Erythroblast (primary cell): ENCODE data around the gene TOLLIP.

Source experiments
- DNase-seq, 2 experiments: peaks; one replicate each; lab custom pipeline; 2025; lab: John Stamatoyannopoulos, UW
- GATA1 ChIP-seq: IDR thresholded peaks from 2 replicates; pipeline ENCODE4 v1.6.1; 2011; ENCODE audit warnings: low read depth, mild to moderate bottlenecking, control low read depth, low read length, moderate library complexity
- POLR2A ChIP-seq: IDR thresholded peaks from 2 replicates; pipeline ENCODE4 v1.6.1; 2011; ENCODE audit warnings: mild to moderate bottlenecking, low read length

The TOLLIP gene

GRCh38 chr11:1317432-1317831, 8.0 kb upstream of the TOLLIP start:
- no peak for DNase-seq
- TF ChIP-seq POLR2A (no peak), GATA1 (no peak)

GRCh38 chr11:1310772-1311468, 1.5 kb upstream of the TOLLIP start:
- no peak for TF ChIP-seq POLR2A
- no peak for TF ChIP-seq GATA1
- no peak for DNase-seq

- DNase-seq, result peak in 1 of 2 experiments; percentile 53
- TF ChIP-seq GATA1, result no peak
These were observed 871 bp upstream of the TOLLIP start for GRCh38 chr11:1310318-1310687.

GRCh38 chr11:1308743-1309497, 512 bp downstream of the TOLLIP start:
- no peak for DNase-seq
- TF ChIP-seq GATA1 (no peak), POLR2A (no peak)

- TF ChIP-seq POLR2A (no peak), GATA1 (no peak)
- DNase-seq, result peak in 1 of 2 experiments; percentile 29
These were observed 1.3 kb downstream of the TOLLIP start for GRCh38 chr11:1307998-1308742.

- no peak for DNase-seq
- TF ChIP-seq POLR2A (no peak), GATA1 (no peak)
These were observed 2.1 kb downstream of the TOLLIP start for GRCh38 chr11:1307163-1307870.

- DNase-seq, result no peak
These were observed 3.0 kb downstream of the TOLLIP start for GRCh38 chr11:1306186-1307162.

GRCh38 chr11:1305501-1306056, 3.9 kb downstream of the TOLLIP start:
- DNase-seq, result no peak
- TF ChIP-seq POLR2A, result no peak
- TF ChIP-seq GATA1, result no peak

More at GRCh38 chr11:1306186-1307162, 3.0 kb downstream of the TOLLIP start:
- TF ChIP-seq POLR2A, result no peak
- no peak for TF ChIP-seq GATA1

- no peak for DNase-seq
- TF ChIP-seq POLR2A (no peak), GATA1 (no peak)
These were observed 4.4 kb downstream of the TOLLIP start for GRCh38 chr11:1305063-1305495.

GRCh38 chr11:1304380-1304779, 5.1 kb downstream of the TOLLIP start:
- no peak for DNase-seq
- no peak for TF ChIP-seq POLR2A
- TF ChIP-seq GATA1, result no peak

- TF ChIP-seq GATA1 (no peak), POLR2A (no peak)
These were observed 5.5 kb downstream of the TOLLIP start for GRCh38 chr11:1303973-1304372.

GRCh38 chr11:1303126-1303821, 6.2 kb downstream of the TOLLIP start:
- DNase-seq, result peak in 1 of 2 experiments; percentile 27
- TF ChIP-seq GATA1 (no peak), POLR2A (no peak)

More at GRCh38 chr11:1303973-1304372, 5.5 kb downstream of the TOLLIP start:
- no peak for DNase-seq
